A204.1 (cell line): ENCODE data around the gene C19orf12.
"Not testable (repeated sequence)": the region's sequence is repeated elsewhere in the genome, so short reads cannot be mapped to it uniquely, and the experiment has no call there.

Experiments
- FAIRE-seq: peaks from 2 replicates; lab custom pipeline; 2012; peaks lifted over from hg19 to GRCh38; lab: Jason Lieb, UNC

C19orf12 gene

GRCh38 chr19:29727906-29728305, 12.8 kb upstream of the C19orf12 start:
- FAIRE-seq = no peak

- FAIRE-seq = no peak
These were observed 9.7 kb upstream of the C19orf12 start for GRCh38 chr19:29724746-29725145.

GRCh38 chr19:29724102-29724641, 9.1 kb upstream of the C19orf12 start:
- FAIRE-seq = no peak

GRCh38 chr19:29717051-29717450, 2.0 kb upstream of the C19orf12 start:
- no peak for FAIRE-seq

- no peak for FAIRE-seq
These were observed 880 bp upstream of the C19orf12 start for GRCh38 chr19:29715701-29716581.

- FAIRE-seq = no peak
These were observed 599 bp downstream of the C19orf12 start for GRCh38 chr19:29714371-29714952.

- FAIRE-seq = no peak
These were observed 2.1 kb downstream of the C19orf12 start for GRCh38 chr19:29712744-29713516.

GRCh38 chr19:29711584-29712132, 3.4 kb downstream of the C19orf12 start:
- no peak for FAIRE-seq

- not testable (repeated sequence) for FAIRE-seq
These were observed 5.6 kb downstream of the C19orf12 start for GRCh38 chr19:29709440-29709798.

GRCh38 chr19:29708554-29709439, 6.3 kb downstream of the C19orf12 start:
- no peak for FAIRE-seq

GRCh38 chr19:29706635-29707034, 8.4 kb downstream of the C19orf12 start:
- FAIRE-seq = no peak

- no peak for FAIRE-seq
These were observed 9.4 kb downstream of the C19orf12 start for GRCh38 chr19:29705706-29706105.

GRCh38 chr19:29704562-29705558, 10.2 kb downstream of the C19orf12 start:
- FAIRE-seq = no peak

- FAIRE-seq = no peak
These were observed 12.1 kb downstream of the C19orf12 start for GRCh38 chr19:29702963-29703320.

- FAIRE-seq = no peak
These were observed 12.7 kb downstream of the C19orf12 start for GRCh38 chr19:29702161-29702962.

- no peak for FAIRE-seq
These were observed 14.6 kb downstream of the C19orf12 start for GRCh38 chr19:29700498-29700897.

GRCh38 chr19:29699861-29700260, 15.2 kb downstream of the C19orf12 start:
- no peak for FAIRE-seq

- no peak for FAIRE-seq
These were observed 17.4 kb downstream of the C19orf12 start for GRCh38 chr19:29697523-29698261.

- no peak for FAIRE-seq
These were observed 18.6 kb downstream of the C19orf12 start for GRCh38 chr19:29696565-29696846.
